HepG2 (cell line): Measurements from ENCODE around the gene LRRFIP2.

Source experiments
- EP300 ChIP-seq, 3 experiments: sonication (generic) in 1 of 3; formaldehyde crosslinking in 1 of 3; IDR thresholded peaks; 2 replicates each; pipeline versions ENCODE4 v1.5.1 to v1.6.1; 2011 to 2020; ENCODE audit warnings: low read depth in 2 of 3, low read length in 2 of 3, borderline replicate concordance in 1 of 3, improper control_type of control experiment in 1 of 3, mild to moderate bottlenecking in 1 of 3, missing genetic modification reagents in 1 of 3, moderate library complexity in 1 of 3
- JUNB ChIP-seq: sonication (generic); formaldehyde crosslinking; IDR thresholded peaks from 2 replicates; pipeline ENCODE4 v1.8.0; 2022; ENCODE audit warnings: missing genetic modification reagents, mild to moderate bottlenecking, borderline replicate concordance
- JUND ChIP-seq: sonication (generic); formaldehyde crosslinking; IDR thresholded peaks from 2 replicates; pipeline ENCODE4 v1.8.0; 2022; ENCODE audit warnings: mild to moderate bottlenecking, missing genetic modification reagents
- MTA3 ChIP-seq: sonication (generic); formaldehyde crosslinking; IDR thresholded peaks from 2 replicates; pipeline ENCODE4 v1.4.0; 2020; ENCODE audit warnings: missing genetic modification reagents
- NONO ChIP-seq, 2 experiments: fragments of 450-650 bp in 1 of 2; sonication (generic) in 1 of 2; formaldehyde crosslinking in 1 of 2; IDR thresholded peaks in 1 of 2; conservative IDR thresholded peaks in 1 of 2; 2 replicates each; pipeline versions ENCODE4 v1.6.1 to v1.8.0; 2017 to 2022; ENCODE audit warnings: mild to moderate bottlenecking in 1 of 2, missing genetic modification reagents in 1 of 2, moderate library complexity in 1 of 2
- TBL1XR1 ChIP-seq: fragments of 150-350 bp; IDR thresholded peaks from 2 replicates; pipeline ENCODE4 v1.6.1; 2014; ENCODE audit warnings: borderline replicate concordance, low read length; ENCODE audit not compliant: partially characterized antibody
- ZNF138 ChIP-seq: sonication (generic); formaldehyde crosslinking; IDR thresholded peaks from 2 replicates; pipeline ENCODE4 v1.5.0; 2020; ENCODE audit warnings: mild to moderate bottlenecking, low read depth, missing genetic modification reagents
- ZNF335 ChIP-seq: sonication (generic); formaldehyde crosslinking; IDR thresholded peaks from 2 replicates; pipeline ENCODE4 v1.4.0; 2020; ENCODE audit warnings: missing genetic modification reagents
- TF ChIP-seq, protein P1 (sequence below): sonication (generic); formaldehyde crosslinking; IDR thresholded peaks from 2 replicates; pipeline ENCODE4 v1.4.0; 2020; ENCODE audit warnings: missing genetic modification reagents
- TF ChIP-seq, protein P2 (sequence below): sonication (generic); formaldehyde crosslinking; IDR thresholded peaks from 2 replicates; pipeline ENCODE4 v1.5.0; 2020; ENCODE audit warnings: mild to moderate bottlenecking, missing genetic modification reagents, moderate library complexity

DNA sequence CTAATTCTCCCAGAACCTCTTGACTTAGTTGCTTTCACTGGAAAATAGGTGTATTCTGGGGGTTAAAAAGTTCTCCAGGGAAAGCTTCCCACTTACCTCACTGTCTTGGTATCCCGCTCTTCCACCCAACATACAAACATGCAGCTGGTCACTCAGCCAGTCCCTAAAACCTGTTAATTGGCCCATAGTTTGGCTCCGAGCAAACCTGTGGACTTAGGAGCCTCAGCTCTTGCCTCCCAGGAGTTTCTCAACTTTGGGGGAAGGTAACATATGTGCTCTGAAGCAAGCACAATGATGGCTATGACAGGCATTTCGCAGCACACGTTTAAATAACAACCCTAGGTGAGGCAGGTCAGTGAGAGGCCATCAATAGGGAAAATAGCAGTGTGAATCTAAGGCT lies 25.8 kb upstream of the LRRFIP2 start:
- no peak for TF ChIP-seq EP300 (IDR thresholded peaks at IDR 0.05; ENCODE audit: low read depth in 2 of 2, low read length in 2 of 2)
- no peak for TF ChIP-seq EP300 (CRISPR knock-in tag; IDR thresholded peaks at IDR 0.05; ENCODE audit: borderline replicate concordance)
- TF ChIP-seq JUND (CRISPR knock-in tag) = no peak
- no peak for TF ChIP-seq JUNB (CRISPR knock-in tag)
- TF ChIP-seq, protein P1, sequence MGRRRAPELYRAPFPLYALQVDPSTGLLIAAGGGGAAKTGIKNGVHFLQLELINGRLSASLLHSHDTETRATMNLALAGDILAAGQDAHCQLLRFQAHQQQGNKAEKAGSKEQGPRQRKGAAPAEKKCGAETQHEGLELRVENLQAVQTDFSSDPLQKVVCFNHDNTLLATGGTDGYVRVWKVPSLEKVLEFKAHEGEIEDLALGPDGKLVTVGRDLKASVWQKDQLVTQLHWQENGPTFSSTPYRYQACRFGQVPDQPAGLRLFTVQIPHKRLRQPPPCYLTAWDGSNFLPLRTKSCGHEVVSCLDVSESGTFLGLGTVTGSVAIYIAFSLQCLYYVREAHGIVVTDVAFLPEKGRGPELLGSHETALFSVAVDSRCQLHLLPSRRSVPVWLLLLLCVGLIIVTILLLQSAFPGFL (CRISPR knock-in tag) = no peak
- no peak for TF ChIP-seq MTA3 (CRISPR knock-in tag)
- TF ChIP-seq NONO (IDR thresholded peaks at IDR 0.05) = no peak
- no peak for TF ChIP-seq NONO (CRISPR knock-in tag; conservative IDR thresholded peaks at IDR 0.05)
- no peak for TF ChIP-seq ZNF335 (CRISPR knock-in tag)
- TF ChIP-seq TBL1XR1 = no peak
- TF ChIP-seq ZNF138 = no peak
- TF ChIP-seq, protein P2, sequence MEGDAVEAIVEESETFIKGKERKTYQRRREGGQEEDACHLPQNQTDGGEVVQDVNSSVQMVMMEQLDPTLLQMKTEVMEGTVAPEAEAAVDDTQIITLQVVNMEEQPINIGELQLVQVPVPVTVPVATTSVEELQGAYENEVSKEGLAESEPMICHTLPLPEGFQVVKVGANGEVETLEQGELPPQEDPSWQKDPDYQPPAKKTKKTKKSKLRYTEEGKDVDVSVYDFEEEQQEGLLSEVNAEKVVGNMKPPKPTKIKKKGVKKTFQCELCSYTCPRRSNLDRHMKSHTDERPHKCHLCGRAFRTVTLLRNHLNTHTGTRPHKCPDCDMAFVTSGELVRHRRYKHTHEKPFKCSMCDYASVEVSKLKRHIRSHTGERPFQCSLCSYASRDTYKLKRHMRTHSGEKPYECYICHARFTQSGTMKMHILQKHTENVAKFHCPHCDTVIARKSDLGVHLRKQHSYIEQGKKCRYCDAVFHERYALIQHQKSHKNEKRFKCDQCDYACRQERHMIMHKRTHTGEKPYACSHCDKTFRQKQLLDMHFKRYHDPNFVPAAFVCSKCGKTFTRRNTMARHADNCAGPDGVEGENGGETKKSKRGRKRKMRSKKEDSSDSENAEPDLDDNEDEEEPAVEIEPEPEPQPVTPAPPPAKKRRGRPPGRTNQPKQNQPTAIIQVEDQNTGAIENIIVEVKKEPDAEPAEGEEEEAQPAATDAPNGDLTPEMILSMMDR (CRISPR knock-in tag) = no peak
